WTC11 (cell line): ENCODE data around the gene SELENON. TPM values are rescaled to one million over a fixed set of nuclear protein-coding genes. Genes with fewer than 3 reads are reported as not detected.

Source experiments
- ATAC-seq: fragments of 200-7000 bp; cut with Tn5 transposase; 2 replicates; pipeline ENCODE4 v1.10.0; 2021; ENCODE audit warnings: mild to moderate bottlenecking, moderate library complexity
- CTCF ChIA-PET: fragments of 300-600 bp; sonication (Branson Sonifier 250); formaldehyde crosslinking; loops from one replicate; lab custom pipeline; 2021; ENCODE audit warnings: antibody characterized with exemption; lab: Charles Lee
- POLR2A ChIA-PET: fragments of 350-600 bp; sonication (Branson Sonifier 250); formaldehyde crosslinking; loops from one replicate; lab custom pipeline; 2021; ENCODE audit warnings: antibody characterized with exemption; lab: Charles Lee
- DNase-seq: peaks from one replicate; pipeline ENCODE4 v3.0.0; 2021; ENCODE audit warnings: low spot score
- H3K27ac Mint-ChIP-seq: 2 replicates; pipeline ENCODE4 v1.8.0; 2021; ENCODE audit warnings: mixed read lengths
- H3K27me3 Mint-ChIP-seq: 2 replicates; pipeline ENCODE4 v1.8.0; 2021; ENCODE audit warnings: low read depth, mild to moderate bottlenecking, moderate library complexity, mixed read lengths
- H3K36me3 Mint-ChIP-seq: 2 replicates; pipeline ENCODE4 v1.8.0; 2021; ENCODE audit warnings: mixed read lengths
- H3K4me1 Mint-ChIP-seq: 2 replicates; pipeline ENCODE4 v1.8.0; 2022; ENCODE audit warnings: mixed read lengths
- H3K4me3 Mint-ChIP-seq: 2 replicates; pipeline ENCODE4 v1.8.0; 2021; ENCODE audit warnings: mild to moderate bottlenecking, moderate library complexity, mixed read lengths
- H3K9me3 Mint-ChIP-seq: 2 replicates; pipeline ENCODE4 v1.8.0; 2021; ENCODE audit warnings: mixed read lengths
- CDX4 ChIP-seq: fragments of 250-450 bp; sonication (Bioruptor Pico); IDR thresholded peaks from 2 replicates; pipeline ENCODE4 v1.9.0; 2021; ENCODE audit warnings: moderate library complexity, mild to moderate bottlenecking, inconsistent platforms, borderline replicate concordance
- CREM ChIP-seq: sonication (generic); formaldehyde crosslinking; IDR thresholded peaks from 2 replicates; pipeline ENCODE4 v1.8.1; 2022; ENCODE audit warnings: mild to moderate bottlenecking, missing genetic modification reagents, moderate library complexity
- E2F5 ChIP-seq: sonication (generic); formaldehyde crosslinking; IDR thresholded peaks from 2 replicates; pipeline ENCODE4 v1.8.1; 2022; ENCODE audit warnings: mild to moderate bottlenecking, moderate library complexity, missing genetic modification reagents
- FOXJ3 ChIP-seq: sonication (generic); formaldehyde crosslinking; IDR thresholded peaks from 2 replicates; pipeline ENCODE4 v1.9.0; 2021; ENCODE audit warnings: missing genetic modification reagents, mild to moderate bottlenecking, borderline replicate concordance
- FOXP4 ChIP-seq: sonication (generic); formaldehyde crosslinking; IDR thresholded peaks from 2 replicates; pipeline ENCODE4 v1.8.0; 2022; ENCODE audit warnings: mild to moderate bottlenecking, missing genetic modification reagents
- GABPB1 ChIP-seq: sonication (generic); formaldehyde crosslinking; IDR thresholded peaks from 2 replicates; pipeline ENCODE4 v1.8.1; 2023; ENCODE audit warnings: mild to moderate bottlenecking, missing genetic modification reagents
- IRF1 ChIP-seq: sonication (generic); formaldehyde crosslinking; IDR thresholded peaks from 2 replicates; pipeline ENCODE4 v1.8.0; 2023; ENCODE audit warnings: missing genetic modification reagents
- MXD4 ChIP-seq: fragments of 250-450 bp; sonication (Bioruptor Pico); IDR thresholded peaks from 2 replicates; pipeline ENCODE4 v1.8.0; 2021; ENCODE audit warnings: mild to moderate bottlenecking, moderate library complexity, borderline replicate concordance
- NFATC4 ChIP-seq: fragments of 250-450 bp; sonication (Bioruptor Pico); IDR thresholded peaks from 2 replicates; pipeline ENCODE4 v1.9.0; 2021; ENCODE audit warnings: mild to moderate bottlenecking
- NR1H2 ChIP-seq: sonication (generic); formaldehyde crosslinking; IDR thresholded peaks from 2 replicates; pipeline ENCODE4 v1.9.0; 2021; ENCODE audit warnings: mild to moderate bottlenecking, moderate library complexity, missing genetic modification reagents
- RORB ChIP-seq: fragments of 250-450 bp; sonication (Bioruptor Pico); IDR thresholded peaks from 2 replicates; pipeline ENCODE4 v1.9.0; 2021; ENCODE audit warnings: mild to moderate bottlenecking
- STAT6 ChIP-seq: sonication (generic); formaldehyde crosslinking; conservative IDR thresholded peaks from 2 replicates; pipeline ENCODE4 v1.8.1; 2023; ENCODE audit warnings: mild to moderate bottlenecking, low read depth, missing genetic modification reagents, moderate library complexity
- TCF7 ChIP-seq: sonication (generic); formaldehyde crosslinking; IDR thresholded peaks from 2 replicates; pipeline ENCODE4 v1.8.0; 2022; ENCODE audit warnings: mild to moderate bottlenecking, low read depth, missing genetic modification reagents, moderate library complexity
- ZBTB43 ChIP-seq: sonication (generic); formaldehyde crosslinking; IDR thresholded peaks from 2 replicates; pipeline ENCODE4 v1.8.1; 2023; ENCODE audit warnings: mild to moderate bottlenecking, missing genetic modification reagents
- ZNF138 ChIP-seq: sonication (generic); formaldehyde crosslinking; conservative IDR thresholded peaks from 2 replicates; pipeline ENCODE4 v1.8.1; 2022; ENCODE audit warnings: mild to moderate bottlenecking, moderate library complexity, missing genetic modification reagents
- ZNF263 ChIP-seq: sonication (generic); formaldehyde crosslinking; IDR thresholded peaks from 2 replicates; pipeline ENCODE4 v1.8.1; 2022; ENCODE audit warnings: low read depth, mild to moderate bottlenecking, moderate library complexity, missing genetic modification reagents
- ZNF512 ChIP-seq: sonication (generic); formaldehyde crosslinking; IDR thresholded peaks from 2 replicates; pipeline ENCODE4 v1.8.1; 2022; ENCODE audit warnings: missing genetic modification reagents, borderline replicate concordance
- total RNA-seq: library from RNA; stranded (reverse); gene quantifications from 3 replicates; pipeline ENCODE4 v1.2.3, GENCODE V29; 2021

The SELENON gene
- total RNA-seq, 1 experiment from 2014 or later: 80.2 TPM

GRCh38 chr1:25847929-25848328 is 47.9 kb downstream of the SELENON start:
- DNase-seq: no peak
- POLR2A ChIA-PET: interaction anchor here (0.7 to 1.2 kb wide), 2 partner anchors 19 to 48 kb away, joined by 4 to 7 read pairs; no protein-coding TSS in a partner anchor
- Mint-ChIP-seq H3K9me3 (no peaks in the 10 kb centered on the region), H3K4me3 (no peak overlapping the region), H3K36me3 (no peaks in the 10 kb centered on the region), H3K4me1 (peaks cover 4% of the 10 kb centered on the region; the same call in 1 of the 2 replicates), H3K27me3 (no peaks in the 10 kb centered on the region), H3K27ac (0 out of 2 replicates have a peak overlapping the region, but pooled peaks have one; percentile 19)
- CTCF ChIA-PET: interaction anchor here (0.7 to 2.6 kb wide), 5 partner anchors 11 to 48 kb away, joined by 3 to 8 read pairs (median 4); partner anchors contain the start of gene PAQR7
- TF ChIP-seq E2F5 (CRISPR knock-in tag) (no peak), CDX4 (CRISPR knock-in tag) (no peak), ZNF263 (CRISPR knock-in tag) (no peak), GABPB1 (CRISPR knock-in tag) (no peak), ZNF138 (CRISPR knock-in tag) (no peak), FOXP4 (CRISPR knock-in tag) (no peak), MXD4 (CRISPR knock-in tag) (no peak), TCF7 (CRISPR knock-in tag) (no peak), ZNF512 (CRISPR knock-in tag) (no peak), CREM (no peak), RORB (CRISPR knock-in tag) (no peak), NFATC4 (no peak), NR1H2 (no peak), ZBTB43 (CRISPR knock-in tag) (no peak), FOXJ3 (CRISPR knock-in tag) (no peak), STAT6 (CRISPR knock-in tag) (no peak), IRF1 (CRISPR knock-in tag) (no peak)
- no peak for ATAC-seq
